Endothelial cell of umbilical vein (primary cell): ENCODE measurements around the gene CXCR2.

Experiments used
- EZH2 ChIP-seq: IDR thresholded peaks from 2 replicates; pipeline ENCODE4 v1.6.1; 2012; ENCODE audit warnings: borderline replicate concordance, low read depth, mild to moderate bottlenecking, moderate library complexity, low read length, inconsistent platforms; ENCODE audit not compliant: severe bottlenecking
- POLR2AphosphoS5 ChIP-seq: IDR thresholded peaks from 2 replicates; pipeline ENCODE4 v1.6.1; 2012; ENCODE audit warnings: low read depth, mild to moderate bottlenecking, control low read depth, low read length, moderate library complexity; ENCODE audit not compliant: insufficient read depth

GRCh38 chr2:218184331-218184730, 58.5 kb downstream of the CXCR2 start:
- no peak for TF ChIP-seq POLR2AphosphoS5
- TF ChIP-seq EZH2 = no peak
